GM10266 (cell line): ENCODE measurements around the gene PIGC.

Experiments
- DNase-seq: peaks from one replicate; pipeline ENCODE4 v3.0.0; 2012; ENCODE audit errors: extremely low spot score
- TF ChIP-seq, protein P1 (sequence below): IDR thresholded peaks from 2 replicates; pipeline ENCODE4 v1.5.1; 2012; ENCODE audit warnings: mild to moderate bottlenecking, low read depth; ENCODE audit not compliant: control insufficient read depth, insufficient read depth; ENCODE audit errors: missing control alignments

Gene PIGC

DNA sequence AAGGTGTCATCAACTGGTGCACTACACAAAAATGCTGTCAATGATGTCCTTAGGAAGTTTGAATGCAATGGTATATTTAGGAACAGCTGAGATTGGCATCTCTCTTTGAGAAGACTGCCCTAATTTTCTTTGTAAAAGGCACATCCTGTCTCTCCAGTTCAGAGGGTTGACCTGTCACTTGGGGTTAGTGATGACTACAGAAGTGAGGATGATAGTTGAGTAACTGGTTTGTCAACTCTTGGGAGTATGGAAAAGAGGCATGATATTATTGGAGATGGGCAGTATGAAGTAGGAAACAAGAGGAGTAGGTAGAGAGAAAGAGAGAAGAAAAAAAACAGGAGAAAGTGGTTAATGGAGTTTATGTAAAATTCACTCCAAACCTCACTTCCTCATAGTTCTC, 40.4 kb upstream of the PIGC start:
- DNase-seq = no peak
- TF ChIP-seq, protein P1, sequence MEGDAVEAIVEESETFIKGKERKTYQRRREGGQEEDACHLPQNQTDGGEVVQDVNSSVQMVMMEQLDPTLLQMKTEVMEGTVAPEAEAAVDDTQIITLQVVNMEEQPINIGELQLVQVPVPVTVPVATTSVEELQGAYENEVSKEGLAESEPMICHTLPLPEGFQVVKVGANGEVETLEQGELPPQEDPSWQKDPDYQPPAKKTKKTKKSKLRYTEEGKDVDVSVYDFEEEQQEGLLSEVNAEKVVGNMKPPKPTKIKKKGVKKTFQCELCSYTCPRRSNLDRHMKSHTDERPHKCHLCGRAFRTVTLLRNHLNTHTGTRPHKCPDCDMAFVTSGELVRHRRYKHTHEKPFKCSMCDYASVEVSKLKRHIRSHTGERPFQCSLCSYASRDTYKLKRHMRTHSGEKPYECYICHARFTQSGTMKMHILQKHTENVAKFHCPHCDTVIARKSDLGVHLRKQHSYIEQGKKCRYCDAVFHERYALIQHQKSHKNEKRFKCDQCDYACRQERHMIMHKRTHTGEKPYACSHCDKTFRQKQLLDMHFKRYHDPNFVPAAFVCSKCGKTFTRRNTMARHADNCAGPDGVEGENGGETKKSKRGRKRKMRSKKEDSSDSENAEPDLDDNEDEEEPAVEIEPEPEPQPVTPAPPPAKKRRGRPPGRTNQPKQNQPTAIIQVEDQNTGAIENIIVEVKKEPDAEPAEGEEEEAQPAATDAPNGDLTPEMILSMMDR = no peak

DNA sequence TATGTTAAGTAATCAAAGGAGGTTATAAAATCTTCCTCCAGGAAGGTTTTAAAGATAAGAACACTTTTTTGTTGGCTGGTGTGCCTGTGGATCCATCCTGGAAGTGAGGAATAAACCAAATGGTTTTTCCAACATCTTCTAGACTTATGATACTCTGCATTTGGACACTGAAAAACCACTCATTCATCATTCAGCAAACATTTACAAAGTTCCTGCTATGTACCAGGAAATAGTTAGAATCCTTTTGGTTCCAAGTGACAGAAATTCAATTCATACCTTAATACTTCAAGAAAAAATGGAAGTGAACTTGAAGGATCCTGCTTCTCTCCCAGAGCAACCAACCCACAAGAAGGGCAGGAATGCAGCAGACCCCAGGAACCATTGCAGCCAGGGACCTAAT, 39.6 kb upstream of the PIGC start:
- DNase-seq = no peak
- TF ChIP-seq, protein P1 = no peak

DNA sequence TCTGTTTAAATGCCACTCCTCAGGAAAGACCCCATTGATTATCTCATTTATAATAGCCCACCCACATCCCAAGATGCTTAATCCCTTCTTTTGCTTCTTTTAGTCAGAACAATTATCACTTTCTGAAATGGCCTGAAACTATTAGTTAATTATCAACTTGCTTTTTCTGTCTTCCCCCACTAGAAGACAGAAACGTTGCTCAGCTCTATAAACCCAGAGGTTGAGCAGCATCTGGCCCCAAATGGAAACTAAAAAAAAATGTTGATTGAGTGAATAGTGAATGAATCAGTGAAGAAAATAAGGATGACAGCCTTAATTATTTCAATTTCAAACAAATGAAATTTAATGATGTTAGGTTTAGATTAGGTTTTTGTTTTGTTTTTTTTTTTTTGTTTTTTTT, 38.2 kb upstream of the PIGC start:
- DNase-seq = no peak
- TF ChIP-seq, protein P1 = no peak

DNA sequence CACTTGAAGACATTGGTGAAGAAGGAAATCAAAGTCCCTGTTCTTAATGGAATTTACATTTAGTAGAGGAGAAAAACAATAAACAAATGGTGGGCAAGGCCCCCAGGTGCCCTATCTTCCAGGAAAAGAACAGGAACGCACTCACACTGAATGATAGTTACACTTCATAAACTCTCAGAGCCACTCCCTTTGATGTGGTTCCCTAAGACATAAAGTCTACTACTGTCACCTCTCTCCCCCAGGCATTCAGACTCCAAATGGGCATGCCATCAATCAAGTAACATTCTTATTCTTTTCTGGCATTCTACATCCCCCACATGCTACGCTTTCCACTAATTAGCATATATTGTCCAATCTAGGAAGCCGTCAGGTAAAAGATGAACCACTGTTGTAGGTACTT, 36.6 kb upstream of the PIGC start:
- TF ChIP-seq, protein P1 = no peak
- DNase-seq = no peak

DNA sequence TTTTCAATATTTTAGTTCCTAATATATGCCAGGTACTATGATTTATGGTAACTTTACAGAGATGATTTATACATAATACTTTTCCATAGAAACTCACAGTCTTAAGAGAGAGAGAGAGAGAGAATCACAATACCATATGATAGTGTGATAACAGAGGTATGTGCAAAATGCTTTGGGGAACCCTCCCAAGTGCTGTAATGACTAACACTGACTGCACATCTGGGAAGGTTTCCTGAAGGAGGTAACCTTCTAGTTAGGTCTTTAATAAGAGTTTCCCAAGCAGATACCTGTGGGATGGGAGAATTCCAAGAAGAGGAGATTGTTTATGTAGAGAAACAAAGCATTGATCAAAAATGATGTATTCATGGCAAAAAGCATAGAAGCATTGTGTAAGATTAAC, 34.6 kb upstream of the PIGC start:
- TF ChIP-seq, protein P1 = no peak
- DNase-seq = no peak

DNA sequence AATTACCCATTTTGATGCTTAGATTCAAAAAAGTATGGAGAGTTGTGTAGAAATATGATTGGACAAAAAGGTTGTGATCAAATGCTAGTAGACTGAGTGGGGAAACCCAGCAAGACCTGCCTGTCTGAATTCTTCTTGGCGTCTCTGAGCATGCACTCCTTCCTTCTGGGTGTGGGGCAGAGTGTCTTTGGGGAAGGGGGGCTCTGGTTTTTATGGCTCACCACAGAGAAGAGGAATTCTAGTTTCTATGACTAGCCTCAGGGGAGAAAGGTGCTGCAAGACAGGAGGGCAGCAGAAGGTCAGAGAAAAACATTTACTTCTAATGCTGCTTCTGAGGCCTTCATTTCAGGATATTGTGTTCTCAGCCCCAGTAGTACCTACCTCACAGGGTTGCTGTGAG, 33.9 kb upstream of the PIGC start:
- TF ChIP-seq, protein P1 = no peak
- DNase-seq = no peak

DNA sequence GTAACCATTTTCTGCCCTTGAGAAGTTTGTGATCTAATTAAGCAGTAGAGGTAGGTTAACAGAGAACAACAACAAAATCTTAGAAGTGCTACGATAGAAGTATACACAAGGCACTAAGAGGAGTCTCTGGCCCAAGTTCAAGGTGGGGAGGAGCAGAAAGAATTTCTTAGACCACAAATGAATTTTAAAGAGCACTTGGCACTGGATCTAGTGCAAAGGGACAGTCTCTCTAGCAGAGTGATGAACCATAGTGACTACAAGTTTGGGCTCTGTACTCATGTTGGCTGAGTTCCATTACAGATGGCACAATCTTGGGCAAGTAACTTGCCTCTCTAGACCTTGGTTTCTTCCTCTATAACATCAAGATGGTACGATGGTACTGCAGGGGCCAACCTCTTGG, 33.3 kb upstream of the PIGC start:
- TF ChIP-seq, protein P1 = no peak
- DNase-seq = no peak
